Keratinocyte (primary cell): ENCODE data around the gene RIN3. TPM values are rescaled to one million over a fixed set of nuclear protein-coding genes. Genes with fewer than 3 reads are reported as not detected.

Source experiments
- DNase-seq: peaks from one replicate; pipeline ENCODE4 v3.0.0-alpha.2; 2011; ENCODE audit warnings: low read depth, missing footprints, low spot score
- FAIRE-seq: peaks from 2 replicates; lab custom pipeline; 2011; peaks lifted over from hg19 to GRCh38; lab: Jason Lieb, UNC
- H2AFZ ChIP-seq: 2 replicates; pipeline ENCODE4 v1.6.0; 2012; ENCODE audit warnings: low read length, control low read depth, inconsistent platforms; ENCODE audit not compliant: control insufficient read depth
- H3K27ac ChIP-seq: 2 replicates; pipeline ENCODE4 v1.5.1; 2011; ENCODE audit warnings: low read length; ENCODE audit not compliant: control insufficient read depth, insufficient read depth
- H3K27me3 ChIP-seq: 3 replicates; pipeline ENCODE4 v1.6.0; 2011; ENCODE audit warnings: low read length; ENCODE audit not compliant: control insufficient read depth, insufficient read depth; ENCODE audit errors: extremely low read depth
- H3K36me3 ChIP-seq, 2 experiments: 2 replicates in 1 of 2; 3 replicates in 1 of 2; pipeline ENCODE4 v1.5.1; 2011; ENCODE audit warnings: low read length in 2 of 2, mild to moderate bottlenecking in 1 of 2; ENCODE audit not compliant: control insufficient read depth in 2 of 2, insufficient read depth in 2 of 2; ENCODE audit errors: extremely low read depth in 1 of 2
- H3K4me1 ChIP-seq: 3 replicates; pipeline ENCODE4 v1.5.1; 2011; ENCODE audit warnings: low read length; ENCODE audit not compliant: control insufficient read depth, insufficient read depth; ENCODE audit errors: extremely low read depth
- H3K4me2 ChIP-seq: 3 replicates; pipeline ENCODE4 v1.6.0; 2011; ENCODE audit warnings: low read depth, low read length; ENCODE audit not compliant: control insufficient read depth, insufficient read depth; ENCODE audit errors: extremely low read depth
- H3K4me3 ChIP-seq, 3 experiments: fragments of 200-600 bp in 1 of 3; sonication (generic) in 1 of 3; 2 replicates in 2 of 3; 3 replicates in 1 of 3; pipeline ENCODE4 v1.5.1; 2011 to 2016; ENCODE audit warnings: low read length in 3 of 3, mild to moderate bottlenecking in 3 of 3, control low read depth in 2 of 3, inconsistent platforms in 1 of 3, low read depth in 1 of 3, mixed read lengths in 1 of 3, mixed run types in 1 of 3, moderate library complexity in 1 of 3; ENCODE audit not compliant: control insufficient read depth in 2 of 3, insufficient read depth in 2 of 3; ENCODE audit errors: extremely low read depth in 1 of 3
- H3K79me2 ChIP-seq: 2 replicates; pipeline ENCODE4 v1.6.0; 2012; ENCODE audit warnings: low read length; ENCODE audit not compliant: control insufficient read depth, insufficient read depth
- H3K9ac ChIP-seq: 3 replicates; pipeline ENCODE4 v1.6.0; 2011; ENCODE audit warnings: low read length; ENCODE audit not compliant: control insufficient read depth, insufficient read depth; ENCODE audit errors: extremely low read depth
- H3K9me1 ChIP-seq: 3 replicates; pipeline ENCODE4 v1.6.0; 2011; ENCODE audit warnings: low read length; ENCODE audit not compliant: control insufficient read depth, insufficient read depth; ENCODE audit errors: extremely low read depth
- H3K9me3 ChIP-seq: 2 replicates; pipeline ENCODE4 v1.5.1; 2012; ENCODE audit warnings: low read depth, low read length; ENCODE audit not compliant: control insufficient read depth
- H4K20me1 ChIP-seq: 3 replicates; pipeline ENCODE4 v1.6.0; 2011; ENCODE audit warnings: low read length; ENCODE audit not compliant: control insufficient read depth, insufficient read depth; ENCODE audit errors: extremely low read depth
- EZH2 ChIP-seq: IDR thresholded peaks from one replicate; pipeline ENCODE4 v1.6.1; 2012; ENCODE audit warnings: inconsistent platforms, mild to moderate bottlenecking, low read length, moderate library complexity
- dilution Hi-C: fragments of 300-500 bp; cut with MboI; formaldehyde crosslinking; loops from one replicate; pipeline ENCODE4 v1.7.0; 2020; ENCODE audit warnings: low sequenced_read_pairs; ENCODE audit not compliant: extremely low pct_ligation_motif_present
- polyA plus RNA-seq, 5 experiments: library from polyadenylated mRNA; depleted of rRNA in 3 of 5; stranded (reverse) in 3 of 5; stranded (forward) in 1 of 5; unstranded in 1 of 5; fragments of >200 nt; gene quantifications; 1 replicate in 1 of 5; 2 replicates in 3 of 5; 3 replicates in 1 of 5; pipeline versions ENCODE4 v1.2.1 to v1.2.3, GENCODE V29; 2011 to 2012; ENCODE audit warnings: missing spikeins in 2 of 5, low read depth in 1 of 5, low replicate concordance in 1 of 5
- TF ChIP-seq, protein P1 (sequence below), 3 experiments: IDR thresholded peaks in 1 of 3; conservative IDR thresholded peaks in 1 of 3; optimal IDR thresholded peaks in 1 of 3; 2 replicates in 2 of 3; 3 replicates in 1 of 3; pipeline versions ENCODE3 to v1.5.1; 2011; ENCODE audit warnings: low read length in 3 of 3, mild to moderate bottlenecking in 3 of 3, moderate library complexity in 2 of 3, control low read depth in 1 of 3, inconsistent platforms in 1 of 3; ENCODE audit not compliant: insufficient read depth in 2 of 3; ENCODE audit errors: extremely low read depth in 1 of 3

Gene RIN3
- polyA plus RNA-seq, 1 donor (not counting 4 experiments of a cell fraction or from before 2014, with no cell fraction given): 1.2 TPM

DNA sequence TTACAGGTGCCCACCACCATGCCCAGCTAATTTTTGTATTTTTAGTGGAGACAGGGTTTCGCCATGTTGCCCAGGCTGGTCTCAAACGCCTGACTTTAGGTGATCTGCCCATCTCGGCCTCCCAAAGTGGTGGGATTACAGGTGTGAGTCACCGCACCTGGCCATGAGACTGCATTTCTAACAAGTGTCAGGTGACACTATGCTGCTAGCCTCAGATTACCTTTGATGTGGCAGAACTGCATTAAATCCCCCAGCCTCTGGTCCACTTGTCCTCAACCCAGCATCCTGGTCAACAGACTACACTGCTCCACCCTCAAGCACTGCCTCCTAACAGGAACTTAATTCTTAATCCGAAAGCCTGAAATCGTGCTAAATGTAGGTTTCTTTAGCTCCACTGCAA lies 221.8 kb downstream of the RIN3 start:
- DNase-seq (no peak), FAIRE-seq (no peak)
- Histone ChIP-seq H3K9me1 (no peaks in the 10 kb centered on the region), H3K9me3 (no peaks in the 10 kb centered on the region), H3K4me1 (no peaks in the 10 kb centered on the region), H3K27me3 (no peaks in the 10 kb centered on the region), H3K4me2 (no peak overlapping the region), H4K20me1 (no peaks in the 10 kb centered on the region), H3K79me2 (no peaks in the 10 kb centered on the region), H3K4me3 (no peak overlapping the region), H3K9ac (no peak overlapping the region), H3K36me3 (peaks cover 6% of the 10 kb centered on the region in 2 experiments), H3K27ac (no peak overlapping the region), H2AFZ (no peak overlapping the region)
- dilution Hi-C loops: no loop called here
- no peak for TF ChIP-seq EZH2
- TF ChIP-seq, protein P1, sequence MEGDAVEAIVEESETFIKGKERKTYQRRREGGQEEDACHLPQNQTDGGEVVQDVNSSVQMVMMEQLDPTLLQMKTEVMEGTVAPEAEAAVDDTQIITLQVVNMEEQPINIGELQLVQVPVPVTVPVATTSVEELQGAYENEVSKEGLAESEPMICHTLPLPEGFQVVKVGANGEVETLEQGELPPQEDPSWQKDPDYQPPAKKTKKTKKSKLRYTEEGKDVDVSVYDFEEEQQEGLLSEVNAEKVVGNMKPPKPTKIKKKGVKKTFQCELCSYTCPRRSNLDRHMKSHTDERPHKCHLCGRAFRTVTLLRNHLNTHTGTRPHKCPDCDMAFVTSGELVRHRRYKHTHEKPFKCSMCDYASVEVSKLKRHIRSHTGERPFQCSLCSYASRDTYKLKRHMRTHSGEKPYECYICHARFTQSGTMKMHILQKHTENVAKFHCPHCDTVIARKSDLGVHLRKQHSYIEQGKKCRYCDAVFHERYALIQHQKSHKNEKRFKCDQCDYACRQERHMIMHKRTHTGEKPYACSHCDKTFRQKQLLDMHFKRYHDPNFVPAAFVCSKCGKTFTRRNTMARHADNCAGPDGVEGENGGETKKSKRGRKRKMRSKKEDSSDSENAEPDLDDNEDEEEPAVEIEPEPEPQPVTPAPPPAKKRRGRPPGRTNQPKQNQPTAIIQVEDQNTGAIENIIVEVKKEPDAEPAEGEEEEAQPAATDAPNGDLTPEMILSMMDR (optimal IDR thresholded peaks at IDR 0.05 in 1 of 3, IDR thresholded peaks at IDR 0.05 in 1 of 3, conservative IDR thresholded peaks at IDR 0.05 in 1 of 3; ENCODE audit: extremely low read depth in 1 of 3, insufficient read depth in 2 of 3, low read length in 3 of 3): no peak

DNA sequence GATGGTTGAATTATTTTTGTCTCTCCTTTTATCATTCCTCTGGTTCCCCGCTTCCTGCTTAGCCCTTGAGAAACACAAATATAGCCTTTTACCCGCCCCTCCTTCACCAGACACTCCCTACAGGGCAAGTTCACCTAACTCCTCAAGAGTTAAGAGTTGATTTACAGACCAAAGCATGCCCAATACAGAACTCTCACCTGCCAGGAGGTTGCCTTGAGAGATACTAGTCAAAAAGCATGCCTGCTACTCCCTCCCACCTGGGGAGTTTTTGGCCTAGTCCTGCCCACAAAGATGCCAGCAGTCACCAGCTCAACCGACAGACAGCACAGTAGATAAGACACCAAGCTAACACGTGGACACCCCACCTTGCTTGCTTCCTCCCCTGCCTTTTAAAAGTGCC lies 223.6 kb downstream of the RIN3 start:
- FAIRE-seq (no peak), DNase-seq (no peak)
- Histone ChIP-seq H3K9me1 (no peaks in the 10 kb centered on the region), H3K4me1 (no peaks in the 10 kb centered on the region), H3K27ac (no peak overlapping the region), H3K9me3 (no peaks in the 10 kb centered on the region), H3K4me2 (no peak overlapping the region), H3K27me3 (no peaks in the 10 kb centered on the region), H4K20me1 (no peaks in the 10 kb centered on the region), H3K79me2 (no peaks in the 10 kb centered on the region), H3K4me3 (no peak overlapping the region), H2AFZ (no peak overlapping the region), H3K9ac (no peak overlapping the region), H3K36me3 (peaks cover 0 to 3% of the 10 kb centered on the region in 2 experiments)
- dilution Hi-C loops: no loop called here
- TF ChIP-seq EZH2: no peak
- TF ChIP-seq, protein P1 (optimal IDR thresholded peaks at IDR 0.05 in 1 of 3, IDR thresholded peaks at IDR 0.05 in 1 of 3, conservative IDR thresholded peaks at IDR 0.05 in 1 of 3; ENCODE audit: extremely low read depth in 1 of 3, insufficient read depth in 2 of 3, low read length in 3 of 3): no peak
